Gastrocnemius medialis (tissue), 4 donors: ENCODE results near the gene LINGO1.

Source experiments
- POLR2A ChIP-seq, 2 donors: fragments of 450-650 bp; IDR thresholded peaks; one replicate each; pipeline ENCODE4 v1.6.1; 2017; ENCODE audit warnings: antibody characterized with exemption in 2 of 2, mild to moderate bottlenecking in 2 of 2, moderate library complexity in 2 of 2
- TF ChIP-seq, protein P1 (sequence below), 5 experiments: fragments of 450-650 bp in 3 of 5; fragments of 200-600 bp in 2 of 5; sonication (generic) in 2 of 5; IDR thresholded peaks in 4 of 5; conservative IDR thresholded peaks in 1 of 5; 1 replicate in 4 of 5; 2 replicates in 1 of 5; pipeline ENCODE4 v1.5.1; 2016 to 2019; ENCODE audit warnings: antibody characterized with exemption in 5 of 5, mild to moderate bottlenecking in 3 of 5, moderate library complexity in 3 of 5

DNA sequence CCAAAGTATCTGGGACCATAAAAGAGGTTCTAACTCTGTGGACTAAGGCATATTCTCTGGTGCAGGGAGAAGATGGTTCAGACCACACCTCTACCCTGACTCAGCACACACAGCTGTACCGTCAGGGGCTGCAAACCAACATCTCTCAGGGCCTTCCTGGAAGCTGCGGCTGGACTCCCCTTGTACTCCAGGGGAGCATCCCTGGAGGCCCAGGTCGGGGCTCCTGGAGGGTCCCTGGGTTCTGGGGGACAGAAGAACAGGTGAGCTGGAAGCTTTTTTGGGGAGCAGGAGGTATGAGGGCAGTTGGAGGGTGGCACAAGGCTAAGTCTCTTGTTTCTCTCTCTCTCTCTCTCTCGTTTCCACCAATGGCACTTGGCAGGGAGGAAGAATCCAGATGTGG lies 60.5 kb downstream of the LINGO1 start:
- TF ChIP-seq, protein P1, sequence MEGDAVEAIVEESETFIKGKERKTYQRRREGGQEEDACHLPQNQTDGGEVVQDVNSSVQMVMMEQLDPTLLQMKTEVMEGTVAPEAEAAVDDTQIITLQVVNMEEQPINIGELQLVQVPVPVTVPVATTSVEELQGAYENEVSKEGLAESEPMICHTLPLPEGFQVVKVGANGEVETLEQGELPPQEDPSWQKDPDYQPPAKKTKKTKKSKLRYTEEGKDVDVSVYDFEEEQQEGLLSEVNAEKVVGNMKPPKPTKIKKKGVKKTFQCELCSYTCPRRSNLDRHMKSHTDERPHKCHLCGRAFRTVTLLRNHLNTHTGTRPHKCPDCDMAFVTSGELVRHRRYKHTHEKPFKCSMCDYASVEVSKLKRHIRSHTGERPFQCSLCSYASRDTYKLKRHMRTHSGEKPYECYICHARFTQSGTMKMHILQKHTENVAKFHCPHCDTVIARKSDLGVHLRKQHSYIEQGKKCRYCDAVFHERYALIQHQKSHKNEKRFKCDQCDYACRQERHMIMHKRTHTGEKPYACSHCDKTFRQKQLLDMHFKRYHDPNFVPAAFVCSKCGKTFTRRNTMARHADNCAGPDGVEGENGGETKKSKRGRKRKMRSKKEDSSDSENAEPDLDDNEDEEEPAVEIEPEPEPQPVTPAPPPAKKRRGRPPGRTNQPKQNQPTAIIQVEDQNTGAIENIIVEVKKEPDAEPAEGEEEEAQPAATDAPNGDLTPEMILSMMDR (IDR thresholded peaks at IDR 0.05 in 4 of 5, conservative IDR thresholded peaks at IDR 0.05 in 1 of 5), result no peak
- TF ChIP-seq POLR2A (IDR thresholded peaks at IDR 0.05), result no peak
